ENCODE measurements around the gene PSME3IP1.

GRCh38 chr16:57104706-57105105 is 81.1 kb downstream of the PSME3IP1 start:
- TF ChIP-seq POLR2AphosphoS5 (IDR thresholded peaks at IDR 0.05; ENCODE audit: low read depth, low read length), result no peak
- no peak for TF ChIP-seq REST (IDR thresholded peaks at IDR 0.05; ENCODE audit: insufficient read depth in 1 of 2, low read depth in 2 of 2, low read length in 2 of 2)

All from PFSK-1 (cell line).